ENCODE measurements around the gene C2orf80.
"Not testable (repeated sequence)": the region's sequence is repeated elsewhere in the genome, so short reads cannot be mapped to it uniquely, and the experiment has no call there.

The C2orf80 gene
- 0 reads per million in 3 donors for total RNA-seq

GRCh38 chr2:208189810-208190503 is at the start of gene C2orf80:
Gene C2orf80 (minus strand): TSS chr2:208190030. CDS start chr2:208186986, 3,044 bp downstream.
- DNase-seq, result no peak
- Histone ChIP-seq H3K27me3 (replicated peaks; ENCODE audit: control insufficient read depth, insufficient read depth, low read length, poor library complexity, severe bottlenecking) (no peaks in the 10 kb centered on the region), H3K36me3 (ENCODE audit: control insufficient read depth, insufficient read depth, low read length) (no peaks in the 10 kb centered on the region), H3K9me3 (ENCODE audit: control insufficient read depth, low read length) (no peaks in the 10 kb centered on the region), H3K4me1 (ENCODE audit: control insufficient read depth, insufficient read depth, low read length, poor library complexity, severe bottlenecking) (no peaks in the 10 kb centered on the region), H3K27ac (ENCODE audit: insufficient read depth, low read length, poor library complexity, severe bottlenecking) (no peak within 1 kb of the TSS), H3K4me3 (ENCODE audit: insufficient read depth, low read depth, low read length, poor library complexity, severe bottlenecking) (no peak within 1 kb of the TSS)

GRCh38 chr2:208235860-208236259 is 46.0 kb upstream of the C2orf80 start:
- no peak overlapping the region for H3K27ac ChIP-seq (ENCODE audit: insufficient read depth, low read length, poor library complexity, severe bottlenecking)
- H3K4me3 ChIP-seq (ENCODE audit: insufficient read depth, low read depth, low read length, poor library complexity, severe bottlenecking), result no peak overlapping the region

DNA sequence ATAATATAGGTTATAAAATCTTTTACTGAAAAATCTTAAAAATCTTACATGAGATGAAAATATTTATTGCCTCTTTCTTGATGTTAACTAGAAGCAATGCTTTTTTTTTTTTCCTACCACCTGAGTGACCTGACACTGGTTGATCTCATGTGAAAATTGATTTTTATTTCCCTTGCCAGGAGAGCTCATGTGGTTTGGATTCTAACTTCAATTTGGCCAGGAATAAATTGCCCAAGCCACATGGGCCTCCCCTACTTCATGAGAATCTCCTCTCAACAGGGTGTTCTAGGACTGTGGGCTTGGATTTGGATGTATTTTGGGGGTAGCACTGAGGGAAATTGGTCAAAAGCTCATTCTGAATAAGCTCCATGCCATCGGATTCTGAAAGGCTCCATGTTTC is 45.0 kb upstream of the C2orf80 start:
- Histone ChIP-seq H3K27me3 (replicated peaks; ENCODE audit: control insufficient read depth, insufficient read depth, low read length, poor library complexity, severe bottlenecking) (no peaks in the 10 kb centered on the region), H3K4me1 (ENCODE audit: control insufficient read depth, insufficient read depth, low read length, poor library complexity, severe bottlenecking) (no peaks in the 10 kb centered on the region), H3K9me3 (ENCODE audit: control insufficient read depth, low read length) (peaks cover 5% of the 10 kb centered on the region), H3K27ac (ENCODE audit: insufficient read depth, low read length, poor library complexity, severe bottlenecking) (no peak overlapping the region), H3K36me3 (ENCODE audit: control insufficient read depth, insufficient read depth, low read length) (peaks cover 21% of the 10 kb centered on the region), H3K4me3 (ENCODE audit: insufficient read depth, low read depth, low read length, poor library complexity, severe bottlenecking) (no peak overlapping the region)
- no peak for DNase-seq

More at GRCh38 chr2:208235860-208236259, 46.0 kb upstream of the C2orf80 start:
- peaks cover 23% of the 10 kb centered on the region for H3K36me3 ChIP-seq (ENCODE audit: control insufficient read depth, insufficient read depth, low read length)
- H3K4me1 ChIP-seq (ENCODE audit: control insufficient read depth, insufficient read depth, low read length, poor library complexity, severe bottlenecking), result no peaks in the 10 kb centered on the region
- H3K27me3 ChIP-seq (replicated peaks; ENCODE audit: control insufficient read depth, insufficient read depth, low read length, poor library complexity, severe bottlenecking), result no peaks in the 10 kb centered on the region
- no peak for DNase-seq
- peaks cover 5% of the 10 kb centered on the region for H3K9me3 ChIP-seq (ENCODE audit: control insufficient read depth, low read length)

- Histone ChIP-seq H3K36me3 (ENCODE audit: control insufficient read depth, insufficient read depth, low read length) (no peaks in the 10 kb centered on the region), H3K27me3 (replicated peaks; ENCODE audit: control insufficient read depth, insufficient read depth, low read length, poor library complexity, severe bottlenecking) (no peaks in the 10 kb centered on the region), H3K27ac (ENCODE audit: insufficient read depth, low read length, poor library complexity, severe bottlenecking) (no peak overlapping the region), H3K9me3 (ENCODE audit: control insufficient read depth, low read length) (peaks cover 5% of the 10 kb centered on the region), H3K4me3 (ENCODE audit: insufficient read depth, low read depth, low read length, poor library complexity, severe bottlenecking) (no peak overlapping the region), H3K4me1 (ENCODE audit: control insufficient read depth, insufficient read depth, low read length, poor library complexity, severe bottlenecking) (no peaks in the 10 kb centered on the region)
- no peak for DNase-seq
Measured at GRCh38 chr2:208228476-208228875, 38.6 kb upstream of the C2orf80 start.

- DNase-seq, result no peak
- Histone ChIP-seq H3K27ac (ENCODE audit: insufficient read depth, low read length, poor library complexity, severe bottlenecking) (no peak overlapping the region), H3K27me3 (replicated peaks; ENCODE audit: control insufficient read depth, insufficient read depth, low read length, poor library complexity, severe bottlenecking) (no peaks in the 10 kb centered on the region), H3K9me3 (ENCODE audit: control insufficient read depth, low read length) (peaks cover 5% of the 10 kb centered on the region), H3K36me3 (ENCODE audit: control insufficient read depth, insufficient read depth, low read length) (no peaks in the 10 kb centered on the region), H3K4me1 (ENCODE audit: control insufficient read depth, insufficient read depth, low read length, poor library complexity, severe bottlenecking) (no peaks in the 10 kb centered on the region), H3K4me3 (ENCODE audit: insufficient read depth, low read depth, low read length, poor library complexity, severe bottlenecking) (no peak overlapping the region)
Measured at GRCh38 chr2:208227581-208228232, 37.9 kb upstream of the C2orf80 start.

- H3K27ac ChIP-seq (ENCODE audit: insufficient read depth, low read length, poor library complexity, severe bottlenecking), result no peak overlapping the region
- H3K27me3 ChIP-seq (replicated peaks; ENCODE audit: control insufficient read depth, insufficient read depth, low read length, poor library complexity, severe bottlenecking), result no peaks in the 10 kb centered on the region
- H3K4me1 ChIP-seq (ENCODE audit: control insufficient read depth, insufficient read depth, low read length, poor library complexity, severe bottlenecking), result no peaks in the 10 kb centered on the region
- H3K9me3 ChIP-seq (ENCODE audit: control insufficient read depth, low read length), result no peaks in the 10 kb centered on the region
- no peak overlapping the region for H3K4me3 ChIP-seq (ENCODE audit: insufficient read depth, low read depth, low read length, poor library complexity, severe bottlenecking)
- H3K36me3 ChIP-seq (ENCODE audit: control insufficient read depth, insufficient read depth, low read length), result no peaks in the 10 kb centered on the region
- no peak for DNase-seq
Measured at GRCh38 chr2:208224802-208225201, 35.0 kb upstream of the C2orf80 start.

DNA sequence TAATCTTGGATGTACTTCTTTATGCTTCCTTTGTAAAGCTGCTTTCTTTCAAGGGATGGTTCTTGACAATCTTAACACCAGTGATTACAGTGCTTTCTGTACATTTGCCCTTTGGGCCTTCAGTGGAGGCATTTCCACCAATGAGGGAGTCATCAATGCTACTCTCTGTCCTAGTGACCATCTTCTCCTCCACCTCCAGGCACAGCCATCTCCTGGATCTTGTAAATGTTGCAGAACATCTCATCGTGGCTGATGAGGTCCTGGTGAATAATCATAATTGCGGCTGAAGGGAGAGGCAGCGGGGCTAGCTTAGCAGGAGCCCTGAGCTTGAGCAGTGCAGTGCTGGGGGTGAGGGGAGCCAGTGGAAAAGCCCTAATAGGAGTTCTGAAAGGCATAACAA is 32.5 kb upstream of the C2orf80 start:
- H3K36me3 ChIP-seq (ENCODE audit: control insufficient read depth, insufficient read depth, low read length), result no peaks in the 10 kb centered on the region
- no peaks in the 10 kb centered on the region for H3K27me3 ChIP-seq (replicated peaks; ENCODE audit: control insufficient read depth, insufficient read depth, low read length, poor library complexity, severe bottlenecking)
- no peak overlapping the region for H3K4me3 ChIP-seq (ENCODE audit: insufficient read depth, low read depth, low read length, poor library complexity, severe bottlenecking)
- no peak for DNase-seq
- no peaks in the 10 kb centered on the region for H3K4me1 ChIP-seq (ENCODE audit: control insufficient read depth, insufficient read depth, low read length, poor library complexity, severe bottlenecking)
- H3K9me3 ChIP-seq (ENCODE audit: control insufficient read depth, low read length), result no peaks in the 10 kb centered on the region
- no peak overlapping the region for H3K27ac ChIP-seq (ENCODE audit: insufficient read depth, low read length, poor library complexity, severe bottlenecking)

DNA sequence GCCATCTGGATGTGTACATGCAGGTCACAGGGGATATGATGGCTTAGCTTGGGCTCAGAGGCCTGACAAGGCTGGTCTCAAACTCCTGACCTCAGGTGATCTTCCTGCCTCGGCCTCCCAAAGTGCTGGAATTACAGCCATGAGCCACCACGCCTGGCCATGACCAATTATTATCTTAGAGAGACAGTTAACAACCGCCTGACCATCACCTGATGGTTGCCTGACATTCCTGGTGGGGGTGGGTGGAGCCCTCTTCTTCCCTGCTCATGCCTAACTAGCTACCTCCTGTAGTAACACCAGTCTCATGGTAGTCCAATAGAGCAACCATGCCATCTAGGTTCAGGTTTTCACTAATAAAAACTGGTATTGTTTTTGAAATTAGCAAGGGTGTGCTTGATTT is 32.0 kb upstream of the C2orf80 start:
- not testable (repeated sequence) for H3K27ac ChIP-seq (ENCODE audit: insufficient read depth, low read length, poor library complexity, severe bottlenecking); DNase-seq; H3K27me3 ChIP-seq (replicated peaks; ENCODE audit: control insufficient read depth, insufficient read depth, low read length, poor library complexity, severe bottlenecking); H3K4me3 ChIP-seq (ENCODE audit: insufficient read depth, low read depth, low read length, poor library complexity, severe bottlenecking); H3K4me1 ChIP-seq (ENCODE audit: control insufficient read depth, insufficient read depth, low read length, poor library complexity, severe bottlenecking); H3K9me3 ChIP-seq (ENCODE audit: control insufficient read depth, low read length); H3K36me3 ChIP-seq (ENCODE audit: control insufficient read depth, insufficient read depth, low read length)

DNA sequence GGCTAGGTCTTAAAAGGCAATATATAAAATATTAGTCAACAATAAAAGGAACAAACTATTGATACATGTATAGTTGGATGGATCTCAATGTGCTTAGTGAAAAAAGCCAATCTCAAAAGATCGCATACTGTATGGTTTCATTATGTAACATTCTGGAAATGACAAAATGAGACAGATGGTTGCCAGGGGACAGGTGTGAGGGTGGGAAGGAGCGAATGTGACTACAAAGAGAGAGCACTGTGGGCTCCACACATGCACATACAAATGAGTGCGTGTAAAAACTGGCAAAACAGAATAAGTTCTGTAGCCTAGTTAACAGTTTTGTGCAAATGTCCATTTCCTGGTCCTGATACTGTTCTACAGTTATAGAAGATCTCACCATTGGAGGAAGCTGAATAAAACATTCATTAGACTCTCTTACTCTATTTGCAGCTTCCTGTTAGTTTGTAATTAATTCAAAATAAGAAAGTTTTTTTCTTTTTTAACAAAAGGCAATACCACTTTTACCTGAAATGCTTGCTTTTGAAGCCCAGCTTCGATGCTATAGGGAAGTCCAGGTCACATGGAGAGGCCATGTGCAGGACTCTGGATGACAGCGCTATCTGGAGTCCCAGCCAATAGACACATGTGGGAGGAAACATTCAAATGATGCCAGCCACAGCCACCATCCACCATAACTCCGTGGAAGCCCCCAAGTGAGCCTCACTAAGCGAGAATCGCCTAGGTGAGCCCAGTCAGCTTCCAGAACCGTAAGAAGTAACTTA is 21.0 kb upstream of the C2orf80 start:
- DNase-seq, result no peak
- no peak overlapping the region for H3K4me3 ChIP-seq (ENCODE audit: insufficient read depth, low read depth, low read length, poor library complexity, severe bottlenecking)
- H3K9me3 ChIP-seq (ENCODE audit: control insufficient read depth, low read length), result no peaks in the 10 kb centered on the region
- H3K36me3 ChIP-seq (ENCODE audit: control insufficient read depth, insufficient read depth, low read length), result no peaks in the 10 kb centered on the region
- no peaks in the 10 kb centered on the region for H3K27me3 ChIP-seq (replicated peaks; ENCODE audit: control insufficient read depth, insufficient read depth, low read length, poor library complexity, severe bottlenecking)
- H3K4me1 ChIP-seq (ENCODE audit: control insufficient read depth, insufficient read depth, low read length, poor library complexity, severe bottlenecking), result no peaks in the 10 kb centered on the region
- no peak overlapping the region for H3K27ac ChIP-seq (ENCODE audit: insufficient read depth, low read length, poor library complexity, severe bottlenecking)

Data from effector memory CD4-positive, alpha-beta T cell (primary cell).